WTC11 (cell line): ENCODE measurements around the gene POC1A. TPM values are rescaled to one million over a fixed set of nuclear protein-coding genes. Genes with fewer than 3 reads are reported as not detected.
"Not testable (repeated sequence)": the region's sequence is repeated elsewhere in the genome, so short reads cannot be mapped to it uniquely, and the experiment has no call there.

Experiments
- ATAC-seq: fragments of 200-7000 bp; cut with Tn5 transposase; 2 replicates; pipeline ENCODE4 v1.10.0; 2021; ENCODE audit warnings: mild to moderate bottlenecking, moderate library complexity
- CTCF ChIA-PET: fragments of 300-600 bp; sonication (Branson Sonifier 250); formaldehyde crosslinking; loops from one replicate; lab custom pipeline; 2021; ENCODE audit warnings: antibody characterized with exemption; lab: Charles Lee
- POLR2A ChIA-PET: fragments of 350-600 bp; sonication (Branson Sonifier 250); formaldehyde crosslinking; loops from one replicate; lab custom pipeline; 2021; ENCODE audit warnings: antibody characterized with exemption; lab: Charles Lee
- DNase-seq: peaks from one replicate; pipeline ENCODE4 v3.0.0; 2021; ENCODE audit warnings: low spot score
- H3K27ac Mint-ChIP-seq: 2 replicates; pipeline ENCODE4 v1.8.0; 2021; ENCODE audit warnings: mixed read lengths
- H3K27me3 Mint-ChIP-seq: 2 replicates; pipeline ENCODE4 v1.8.0; 2021; ENCODE audit warnings: low read depth, mild to moderate bottlenecking, moderate library complexity, mixed read lengths
- H3K36me3 Mint-ChIP-seq: 2 replicates; pipeline ENCODE4 v1.8.0; 2021; ENCODE audit warnings: mixed read lengths
- H3K4me1 Mint-ChIP-seq: 2 replicates; pipeline ENCODE4 v1.8.0; 2022; ENCODE audit warnings: mixed read lengths
- H3K4me3 Mint-ChIP-seq: 2 replicates; pipeline ENCODE4 v1.8.0; 2021; ENCODE audit warnings: mild to moderate bottlenecking, moderate library complexity, mixed read lengths
- H3K9me3 Mint-ChIP-seq: 2 replicates; pipeline ENCODE4 v1.8.0; 2021; ENCODE audit warnings: mixed read lengths
- CBFB ChIP-seq: sonication (generic); formaldehyde crosslinking; IDR thresholded peaks from 2 replicates; pipeline ENCODE4 v1.8.1; 2022; ENCODE audit warnings: mild to moderate bottlenecking, low read depth, missing genetic modification reagents
- ESRRA ChIP-seq: sonication (generic); formaldehyde crosslinking; IDR thresholded peaks from 2 replicates; pipeline ENCODE4 v1.8.1; 2022; ENCODE audit warnings: mild to moderate bottlenecking, missing genetic modification reagents, borderline replicate concordance
- ETV6 ChIP-seq: sonication (generic); formaldehyde crosslinking; IDR thresholded peaks from 2 replicates; pipeline ENCODE4 v1.8.1; 2022; ENCODE audit warnings: mild to moderate bottlenecking, missing genetic modification reagents
- FOXK1 ChIP-seq: sonication (generic); formaldehyde crosslinking; IDR thresholded peaks from 2 replicates; pipeline ENCODE4 v1.8.0; 2022; ENCODE audit warnings: mild to moderate bottlenecking, moderate library complexity, missing genetic modification reagents
- FOXP4 ChIP-seq: sonication (generic); formaldehyde crosslinking; IDR thresholded peaks from 2 replicates; pipeline ENCODE4 v1.8.0; 2022; ENCODE audit warnings: mild to moderate bottlenecking, missing genetic modification reagents
- IRF2 ChIP-seq: sonication (generic); formaldehyde crosslinking; IDR thresholded peaks from 2 replicates; pipeline ENCODE4 v1.8.0; 2022; ENCODE audit warnings: low read depth, missing genetic modification reagents, borderline replicate concordance
- JAZF1 ChIP-seq: fragments of 250-450 bp; sonication (Bioruptor Pico); IDR thresholded peaks from 2 replicates; pipeline ENCODE4 v1.9.0; 2021; ENCODE audit warnings: moderate library complexity, mild to moderate bottlenecking, inconsistent platforms
- MAX ChIP-seq: sonication (generic); formaldehyde crosslinking; IDR thresholded peaks from 2 replicates; pipeline ENCODE4 v1.8.0; 2022; ENCODE audit warnings: mild to moderate bottlenecking, missing genetic modification reagents
- STAT6 ChIP-seq: sonication (generic); formaldehyde crosslinking; conservative IDR thresholded peaks from 2 replicates; pipeline ENCODE4 v1.8.1; 2023; ENCODE audit warnings: mild to moderate bottlenecking, low read depth, missing genetic modification reagents, moderate library complexity
- ZBTB43 ChIP-seq: sonication (generic); formaldehyde crosslinking; IDR thresholded peaks from 2 replicates; pipeline ENCODE4 v1.8.1; 2023; ENCODE audit warnings: mild to moderate bottlenecking, missing genetic modification reagents
- ZNF219 ChIP-seq: sonication (generic); formaldehyde crosslinking; IDR thresholded peaks from 2 replicates; pipeline ENCODE4 v1.8.0; 2023; ENCODE audit warnings: missing genetic modification reagents, mild to moderate bottlenecking, borderline replicate concordance
- ZNF232 ChIP-seq: sonication (generic); formaldehyde crosslinking; IDR thresholded peaks from 2 replicates; pipeline ENCODE4 v1.8.0; 2022; ENCODE audit warnings: mild to moderate bottlenecking, missing genetic modification reagents
- ZNF512 ChIP-seq: sonication (generic); formaldehyde crosslinking; IDR thresholded peaks from 2 replicates; pipeline ENCODE4 v1.8.1; 2022; ENCODE audit warnings: missing genetic modification reagents, borderline replicate concordance
- total RNA-seq: library from RNA; stranded (reverse); gene quantifications from 3 replicates; pipeline ENCODE4 v1.2.3, GENCODE V29; 2021

The POC1A gene
- total RNA-seq, 1 experiment from 2014 or later, result 31.3 TPM

- no peak for TF ChIP-seq ZBTB43
- no peak for TF ChIP-seq JAZF1
Measured at GRCh38 chr3:52034651-52035050, 119.6 kb downstream of the POC1A start (continued).

- POLR2A ChIA-PET, result no interaction called here
- TF ChIP-seq ZNF219 (CRISPR knock-in tag), result no peak
- no peak for TF ChIP-seq ETV6 (CRISPR knock-in tag)
- DNase-seq, result no peak
- H3K9me3 Mint-ChIP-seq, result no peaks in the 10 kb centered on the region
- CTCF ChIA-PET, result interaction anchor here (3.7 kb wide), 1 partner anchor 29 kb away, joined by 22 read pairs; no protein-coding TSS in a partner anchor
- H3K27ac Mint-ChIP-seq, result no peak overlapping the region
- H3K36me3 Mint-ChIP-seq, result no peaks in the 10 kb centered on the region
- H3K27me3 Mint-ChIP-seq, result no peaks in the 10 kb centered on the region
- no peak for ATAC-seq
- peaks cover 7% of the 10 kb centered on the region; the same call in 1 of the 2 replicates for H3K4me1 Mint-ChIP-seq
- H3K4me3 Mint-ChIP-seq, result no peak overlapping the region
Measured at GRCh38 chr3:52034212-52034611, 120.0 kb downstream of the POC1A start.

- H3K27me3 Mint-ChIP-seq, DNase-seq, H3K36me3 Mint-ChIP-seq, H3K4me3 Mint-ChIP-seq, H3K9me3 Mint-ChIP-seq, POLR2A ChIA-PET, H3K4me1 Mint-ChIP-seq, ATAC-seq: not testable (repeated sequence)
- H3K27ac Mint-ChIP-seq, result peak overlapping the region; percentile 41; the same call in 1 of the 2 replicates
- CTCF ChIA-PET, result interaction anchor here (0.8 to 3.7 kb wide), 3 partner anchors 22 to 51 kb away, joined by 4 to 22 read pairs (median 4); partner anchors contain the start of gene ACY1
Measured at GRCh38 chr3:52033748-52034147, 120.5 kb downstream of the POC1A start.

- ATAC-seq (no peak), DNase-seq (no peak)
- Mint-ChIP-seq H3K27me3 (no peaks in the 10 kb centered on the region), H3K4me3 (no peak overlapping the region), H3K27ac (no peak overlapping the region), H3K36me3 (no peaks in the 10 kb centered on the region), H3K4me1 (peaks cover 7% of the 10 kb centered on the region; the same call in 1 of the 2 replicates), H3K9me3 (no peaks in the 10 kb centered on the region)
- CTCF ChIA-PET, result interaction anchor here (0.8 to 3.7 kb wide), 8 partner anchors 9 to 213 kb away, joined by 3 to 22 read pairs (median 6); partner anchors contain the start of gene ACY1
- TF ChIP-seq FOXP4 (CRISPR knock-in tag), result no peak
- POLR2A ChIA-PET, result no interaction called here
Measured at GRCh38 chr3:52032702-52033408, 121.4 kb downstream of the POC1A start.

GRCh38 chr3:52031896-52032295 is 122.3 kb downstream of the POC1A start:
- TF ChIP-seq IRF2 (CRISPR knock-in tag) (no peak), FOXK1 (no peak)
- ATAC-seq (no peak), DNase-seq (no peak)
- CTCF ChIA-PET, result interaction anchor here (1.2 to 3.7 kb wide), 7 partner anchors 13 to 212 kb away, joined by 3 to 22 read pairs (median 9); partner anchors contain the start of genes ACY1 and DUSP7
- POLR2A ChIA-PET, result no interaction called here
- H3K36me3 Mint-ChIP-seq, result no peaks in the 10 kb centered on the region
- peaks cover 7% of the 10 kb centered on the region; the same call in 1 of the 2 replicates for H3K4me1 Mint-ChIP-seq
- H3K4me3 Mint-ChIP-seq, result no peak overlapping the region
- no peaks in the 10 kb centered on the region for H3K27me3 Mint-ChIP-seq
- H3K9me3 Mint-ChIP-seq, result no peaks in the 10 kb centered on the region
- no peak overlapping the region for H3K27ac Mint-ChIP-seq

- Mint-ChIP-seq H3K9me3 (no peaks in the 10 kb centered on the region), H3K4me1 (peaks cover 4% of the 10 kb centered on the region; the same call in 1 of the 2 replicates), H3K4me3 (no peak overlapping the region), H3K27ac (no peak overlapping the region), H3K27me3 (no peaks in the 10 kb centered on the region), H3K36me3 (no peaks in the 10 kb centered on the region)
- POLR2A ChIA-PET, result no interaction called here
- CTCF ChIA-PET, result interaction anchor here (0.6 to 3.7 kb wide), 6 partner anchors 16 to 190 kb away, joined by 3 to 22 read pairs (median 6); partner anchors contain the start of gene DUSP7
- TF ChIP-seq STAT6, result no peak
- no peak for TF ChIP-seq ZNF512 (CRISPR knock-in tag)
- TF ChIP-seq MAX (CRISPR knock-in tag), result no peak
- TF ChIP-seq ZNF232 (CRISPR knock-in tag), result no peak
- no peak for TF ChIP-seq CBFB (CRISPR knock-in tag)
- no peak for TF ChIP-seq ESRRA (CRISPR knock-in tag)
- DNase-seq, result no peak
- no peak for ATAC-seq
Measured at GRCh38 chr3:52030714-52031310, 123.4 kb downstream of the POC1A start.
